Glutamatergic neuron (in vitro differentiated cells): ENCODE measurements around the gene OR8I2. TPM values are rescaled to one million over a fixed set of nuclear protein-coding genes. Genes with fewer than 3 reads are reported as not detected.
"Not testable (repeated sequence)": the region's sequence is repeated elsewhere in the genome, so short reads cannot be mapped to it uniquely, and the experiment has no call there.

ENCODE experiments used
- DNase-seq: peaks from one replicate; pipeline ENCODE4 v3.0.0; 2022
- H3K27ac Mint-ChIP-seq: one replicate; pipeline ENCODE4 v1.8.0; 2020; ENCODE audit warnings: mild to moderate bottlenecking, mixed read lengths, inconsistent platforms; ENCODE audit not compliant: unreplicated experiment
- H3K27me3 Mint-ChIP-seq: one replicate; pipeline ENCODE4 v1.8.0; 2020; ENCODE audit warnings: mild to moderate bottlenecking, moderate library complexity, mixed read lengths, inconsistent platforms; ENCODE audit not compliant: unreplicated experiment
- H3K36me3 Mint-ChIP-seq: one replicate; pipeline ENCODE4 v1.8.0; 2020; ENCODE audit warnings: mild to moderate bottlenecking, mixed read lengths, inconsistent platforms; ENCODE audit not compliant: unreplicated experiment
- H3K4me1 Mint-ChIP-seq: one replicate; pipeline ENCODE4 v1.8.0; 2020; ENCODE audit warnings: mild to moderate bottlenecking, low read depth, mixed read lengths, inconsistent platforms; ENCODE audit not compliant: unreplicated experiment
- H3K4me3 Mint-ChIP-seq: one replicate; pipeline ENCODE4 v1.8.0; 2020; ENCODE audit warnings: mild to moderate bottlenecking, mixed read lengths, inconsistent platforms; ENCODE audit not compliant: unreplicated experiment
- H3K9me3 Mint-ChIP-seq: one replicate; pipeline ENCODE4 v1.8.0; 2020; ENCODE audit warnings: mild to moderate bottlenecking, moderate library complexity, mixed read lengths, inconsistent platforms; ENCODE audit not compliant: unreplicated experiment
- total RNA-seq: library from RNA; stranded (reverse); fragmentation: NEBNext Ultra II Directional; extraction: Animal tissue kit (Norgen Biotek cat#: 25700); gene quantifications from one replicate; pipeline ENCODE4 v1.2.1, GENCODE V29; 2021; ENCODE audit not compliant: unreplicated experiment
- TF ChIP-seq, protein P1 (sequence below): fragments of 200-600 bp; sonication (generic); IDR thresholded peaks from one replicate; pipeline ENCODE4 v1.5.0; 2021; ENCODE audit not compliant: partially characterized antibody, unreplicated experiment

The OR8I2 gene
- total RNA-seq, 1 donor from 2014 or later: not detected

- H3K27me3 Mint-ChIP-seq: no peaks in the 10 kb centered on the region
These were observed 26.1 kb upstream of the OR8I2 start for GRCh38 chr11:56066980-56067379.

GRCh38 chr11:56089697-56090096 lies 3.4 kb upstream of the OR8I2 start:
- TF ChIP-seq, protein P1, sequence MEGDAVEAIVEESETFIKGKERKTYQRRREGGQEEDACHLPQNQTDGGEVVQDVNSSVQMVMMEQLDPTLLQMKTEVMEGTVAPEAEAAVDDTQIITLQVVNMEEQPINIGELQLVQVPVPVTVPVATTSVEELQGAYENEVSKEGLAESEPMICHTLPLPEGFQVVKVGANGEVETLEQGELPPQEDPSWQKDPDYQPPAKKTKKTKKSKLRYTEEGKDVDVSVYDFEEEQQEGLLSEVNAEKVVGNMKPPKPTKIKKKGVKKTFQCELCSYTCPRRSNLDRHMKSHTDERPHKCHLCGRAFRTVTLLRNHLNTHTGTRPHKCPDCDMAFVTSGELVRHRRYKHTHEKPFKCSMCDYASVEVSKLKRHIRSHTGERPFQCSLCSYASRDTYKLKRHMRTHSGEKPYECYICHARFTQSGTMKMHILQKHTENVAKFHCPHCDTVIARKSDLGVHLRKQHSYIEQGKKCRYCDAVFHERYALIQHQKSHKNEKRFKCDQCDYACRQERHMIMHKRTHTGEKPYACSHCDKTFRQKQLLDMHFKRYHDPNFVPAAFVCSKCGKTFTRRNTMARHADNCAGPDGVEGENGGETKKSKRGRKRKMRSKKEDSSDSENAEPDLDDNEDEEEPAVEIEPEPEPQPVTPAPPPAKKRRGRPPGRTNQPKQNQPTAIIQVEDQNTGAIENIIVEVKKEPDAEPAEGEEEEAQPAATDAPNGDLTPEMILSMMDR: no peak
- no peaks in the 10 kb centered on the region for H3K4me1 Mint-ChIP-seq
- no peak overlapping the region for H3K4me3 Mint-ChIP-seq
- no peaks in the 10 kb centered on the region for H3K36me3 Mint-ChIP-seq
- H3K27ac Mint-ChIP-seq: no peak overlapping the region
- no peaks in the 10 kb centered on the region for H3K27me3 Mint-ChIP-seq
- DNase-seq: no peak
- H3K9me3 Mint-ChIP-seq: no peaks in the 10 kb centered on the region

More at GRCh38 chr11:56066980-56067379, 26.1 kb upstream of the OR8I2 start:
- H3K4me3 Mint-ChIP-seq: no peak overlapping the region
- no peaks in the 10 kb centered on the region for H3K4me1 Mint-ChIP-seq
- no peaks in the 10 kb centered on the region for H3K36me3 Mint-ChIP-seq
- TF ChIP-seq, protein P1: no peak
- no peak overlapping the region for H3K27ac Mint-ChIP-seq
- peaks cover 4% of the 10 kb centered on the region for H3K9me3 Mint-ChIP-seq
- DNase-seq: no peak

DNA sequence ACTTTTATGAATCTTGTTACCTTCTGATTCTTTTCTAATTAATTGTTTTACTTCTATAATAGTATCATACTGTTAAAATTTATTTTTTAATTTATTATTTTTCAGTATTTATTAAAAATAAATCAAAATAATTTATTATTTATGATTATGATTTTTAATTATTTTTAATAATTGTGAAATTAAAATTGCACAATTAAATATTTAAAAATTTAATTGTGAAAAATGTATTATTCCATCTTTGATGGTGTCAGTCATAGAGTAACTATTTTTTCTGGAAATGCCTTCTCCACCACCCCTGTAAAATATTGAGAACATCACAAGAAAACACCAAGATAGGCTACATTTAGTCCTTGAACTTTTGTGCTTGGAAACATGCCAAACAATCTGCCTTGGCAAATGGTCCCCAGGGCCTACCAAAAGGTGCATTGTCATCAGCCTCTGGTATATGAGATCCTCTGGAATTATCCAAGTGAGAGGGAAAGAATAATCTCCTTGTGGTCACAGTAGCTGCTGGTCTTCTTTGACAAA lies 10.2 kb downstream of the OR8I2 start, which contains the start of gene OR8H2:
TSS of gene OR8H2 (plus strand) at position 478 of the 528 bp plus-strand sequence. CDS start 1,356 bp downstream, outside the sequence.
- Mint-ChIP-seq H3K4me3 (no peak within 1 kb of the TSS), H3K9me3 (no peaks in the 10 kb centered on the region), H3K27me3 (no peaks in the 10 kb centered on the region)

GRCh38 chr11:56122073-56122472 lies 29.0 kb downstream of the OR8I2 start, which contains the start of gene OR8H3:
TSS of gene OR8H3 (plus strand) at chr11:56122373. CDS start at chr11:56122373, 0 bp downstream.
- Mint-ChIP-seq H3K36me3 (no peaks in the 10 kb centered on the region), H3K27ac (no peak within 1 kb of the TSS), H3K4me1 (peaks cover 4% of the 10 kb centered on the region), H3K9me3 (no peaks in the 10 kb centered on the region), H3K4me3 (no peak within 1 kb of the TSS), H3K27me3 (no peaks in the 10 kb centered on the region)
- no peak for DNase-seq
- TF ChIP-seq, protein P1: no peak

More for the DNA sequence above, 10.2 kb downstream of the OR8I2 start, which contains the start of gene OR8H2:
- no peak for DNase-seq
- H3K27ac Mint-ChIP-seq: no peak within 1 kb of the TSS
- H3K36me3 Mint-ChIP-seq: no peaks in the 10 kb centered on the region
- peaks cover 3% of the 10 kb centered on the region for H3K4me1 Mint-ChIP-seq
- TF ChIP-seq, protein P1: no peak

- Mint-ChIP-seq H3K27me3 (no peaks in the 10 kb centered on the region), H3K27ac (no peak within 1 kb of the TSS), H3K36me3 (no peaks in the 10 kb centered on the region), H3K4me1 (no peaks in the 10 kb centered on the region), H3K9me3 (no peaks in the 10 kb centered on the region), H3K4me3 (no peak within 1 kb of the TSS)
- TF ChIP-seq, protein P1: no peak
- no peak for DNase-seq
These were observed 47.1 kb downstream of the OR8I2 start, which contains the start of gene OR8J3 for GRCh38 chr11:56140151-56140661. TSS of gene OR8J3 (minus strand) at chr11:56140201. CDS start at chr11:56137718, 2,483 bp downstream.

GRCh38 chr11:56143681-56144080 lies 50.6 kb downstream of the OR8I2 start:
- not testable (repeated sequence) for H3K9me3 Mint-ChIP-seq, DNase-seq, H3K36me3 Mint-ChIP-seq, H3K4me1 Mint-ChIP-seq, H3K27ac Mint-ChIP-seq, H3K4me3 Mint-ChIP-seq, H3K27me3 Mint-ChIP-seq
